ENCODE data around the gene FOXK2. TPM values are rescaled to one million over a fixed set of nuclear protein-coding genes. Genes with fewer than 3 reads are reported as not detected.
A peak's percentile ranks its signal among the peaks of the same experiment; 100 is the strongest.

Gene FOXK2
- total RNA-seq, 1 experiment from 2014 or later: 107 TPM

GRCh38 chr17:82648165-82648668 is 128.7 kb downstream of the FOXK2 start, which contains the start of gene WDR45B:
Gene WDR45B, minus strand, starts transcription at chr17:82648444. Its CDS starts 104 bp downstream, at chr17:82648340.
- intact Hi-C loops (cut with micrococcal nuclease; ENCODE audit: unreplicated experiment): loop anchor here (10.0 kb wide), 1 partner anchor 117 kb away; no protein-coding TSS in a partner anchor
- Histone ChIP-seq H3K36me3 (ENCODE audit: insufficient read depth, low read length, poor library complexity, severe bottlenecking) (peaks cover 13% of the 10 kb centered on the region), H3K4me3 (ENCODE audit: low read depth, low read length, poor library complexity, severe bottlenecking) (peak within 1 kb of the TSS; percentile 100), H3K27ac (ENCODE audit: low read depth, low read length, poor library complexity, severe bottlenecking) (peak within 1 kb of the TSS; percentile 98), H3K9me3 (ENCODE audit: low read depth, low read length, poor library complexity, severe bottlenecking) (no peaks in the 10 kb centered on the region), H3K27me3 (replicated peaks; ENCODE audit: insufficient read depth, low read depth, low read length, poor library complexity) (no peaks in the 10 kb centered on the region), H3K4me1 (ENCODE audit: insufficient read depth, low read length, poor library complexity, severe bottlenecking) (peaks cover 5% of the 10 kb centered on the region)
- CTCF ChIA-PET: no interaction called here
- no TSS peak for BruUV-seq (replicated peaks)
- TF ChIP-seq CTCF (conservative IDR thresholded peaks at IDR 0.05; ENCODE audit: low read depth, low read length): no peak
- TF ChIP-seq EZH2 (IDR thresholded peaks at IDR 0.05; ENCODE audit: borderline replicate concordance, low read depth, low read length, poor library complexity, severe bottlenecking): no peak
- peak; percentile 98 for DNase-seq (ENCODE audit: low spot score)
- POLR2A ChIA-PET (ENCODE audit: low non-redundant PET): interaction anchor here (0.7 kb wide), 1 partner anchor 16 kb away, joined by 5 read pairs; no protein-coding TSS in a partner anchor

GRCh38 chr17:82648742-82649331 is 129.3 kb downstream of the FOXK2 start:
- H3K4me1 ChIP-seq (ENCODE audit: insufficient read depth, low read length, poor library complexity, severe bottlenecking): peaks cover 5% of the 10 kb centered on the region
- ChIA-PET POLR2A (ENCODE audit: low non-redundant PET) (interaction anchor here (0.7 kb wide), 1 partner anchor 16 kb away, joined by 5 read pairs; no protein-coding TSS in a partner anchor), CTCF (no interaction called here)
- intact Hi-C loops (cut with micrococcal nuclease; ENCODE audit: unreplicated experiment): loop anchor here (10.0 kb wide), 1 partner anchor 116 kb away; no protein-coding TSS in a partner anchor
- no peak for TF ChIP-seq EZH2 (IDR thresholded peaks at IDR 0.05; ENCODE audit: borderline replicate concordance, low read depth, low read length, poor library complexity, severe bottlenecking)
- no peak for TF ChIP-seq CTCF (conservative IDR thresholded peaks at IDR 0.05; ENCODE audit: low read depth, low read length)
- peaks cover 7% of the 10 kb centered on the region for H3K36me3 ChIP-seq (ENCODE audit: insufficient read depth, low read length, poor library complexity, severe bottlenecking)
- peak; percentile 54 for DNase-seq (ENCODE audit: low spot score)
- no TSS peak for BruUV-seq (replicated peaks)
- H3K27ac ChIP-seq (ENCODE audit: low read depth, low read length, poor library complexity, severe bottlenecking): peak overlapping the region; percentile 82
- no peaks in the 10 kb centered on the region for H3K9me3 ChIP-seq (ENCODE audit: low read depth, low read length, poor library complexity, severe bottlenecking)
- H3K4me3 ChIP-seq (ENCODE audit: low read depth, low read length, poor library complexity, severe bottlenecking): peak overlapping the region; percentile 45
- H3K27me3 ChIP-seq (replicated peaks; ENCODE audit: insufficient read depth, low read depth, low read length, poor library complexity): no peaks in the 10 kb centered on the region

- TF ChIP-seq EZH2 (IDR thresholded peaks at IDR 0.05; ENCODE audit: borderline replicate concordance, low read depth, low read length, poor library complexity, severe bottlenecking) (no peak), CTCF (conservative IDR thresholded peaks at IDR 0.05; ENCODE audit: low read depth, low read length) (no peak)
- Histone ChIP-seq H3K9me3 (ENCODE audit: low read depth, low read length, poor library complexity, severe bottlenecking) (no peaks in the 10 kb centered on the region), H3K27ac (ENCODE audit: low read depth, low read length, poor library complexity, severe bottlenecking) (peak overlapping the region; percentile 82), H3K27me3 (replicated peaks; ENCODE audit: insufficient read depth, low read depth, low read length, poor library complexity) (no peaks in the 10 kb centered on the region), H3K4me1 (ENCODE audit: insufficient read depth, low read length, poor library complexity, severe bottlenecking) (peaks cover 5% of the 10 kb centered on the region), H3K36me3 (ENCODE audit: insufficient read depth, low read length, poor library complexity, severe bottlenecking) (no peaks in the 10 kb centered on the region), H3K4me3 (ENCODE audit: low read depth, low read length, poor library complexity, severe bottlenecking) (no peak overlapping the region)
- ChIA-PET CTCF (no interaction called here), POLR2A (ENCODE audit: low non-redundant PET) (no interaction called here)
- DNase-seq (ENCODE audit: low spot score): no peak
- BruUV-seq (replicated peaks): no TSS peak
- intact Hi-C loops (cut with micrococcal nuclease; ENCODE audit: unreplicated experiment): loop anchor here (10.0 kb wide), 1 partner anchor 115 kb away; no protein-coding TSS in a partner anchor
Observed at GRCh38 chr17:82649501-82650261, 130.1 kb downstream of the FOXK2 start.
